Keratinocyte (primary cell): ENCODE measurements around the gene MIEF2. TPM values are rescaled to one million over a fixed set of nuclear protein-coding genes. Genes with fewer than 3 reads are reported as not detected.

Source experiments
- DNase-seq: peaks from one replicate; pipeline ENCODE4 v3.0.0-alpha.2; 2011; ENCODE audit warnings: low read depth, missing footprints, low spot score
- FAIRE-seq: peaks from 2 replicates; lab custom pipeline; 2011; peaks lifted over from hg19 to GRCh38; lab: Jason Lieb, UNC
- H2AFZ ChIP-seq: 2 replicates; pipeline ENCODE4 v1.6.0; 2012; ENCODE audit warnings: low read length, control low read depth, inconsistent platforms; ENCODE audit not compliant: control insufficient read depth
- H3K27ac ChIP-seq: 2 replicates; pipeline ENCODE4 v1.5.1; 2011; ENCODE audit warnings: low read length; ENCODE audit not compliant: control insufficient read depth, insufficient read depth
- H3K27me3 ChIP-seq: 3 replicates; pipeline ENCODE4 v1.6.0; 2011; ENCODE audit warnings: low read length; ENCODE audit not compliant: control insufficient read depth, insufficient read depth; ENCODE audit errors: extremely low read depth
- H3K36me3 ChIP-seq, 2 experiments: 2 replicates in 1 of 2; 3 replicates in 1 of 2; pipeline ENCODE4 v1.5.1; 2011; ENCODE audit warnings: low read length in 2 of 2, mild to moderate bottlenecking in 1 of 2; ENCODE audit not compliant: control insufficient read depth in 2 of 2, insufficient read depth in 2 of 2; ENCODE audit errors: extremely low read depth in 1 of 2
- H3K4me1 ChIP-seq: 3 replicates; pipeline ENCODE4 v1.5.1; 2011; ENCODE audit warnings: low read length; ENCODE audit not compliant: control insufficient read depth, insufficient read depth; ENCODE audit errors: extremely low read depth
- H3K4me2 ChIP-seq: 3 replicates; pipeline ENCODE4 v1.6.0; 2011; ENCODE audit warnings: low read depth, low read length; ENCODE audit not compliant: control insufficient read depth, insufficient read depth; ENCODE audit errors: extremely low read depth
- H3K4me3 ChIP-seq, 3 experiments: fragments of 200-600 bp in 1 of 3; sonication (generic) in 1 of 3; 2 replicates in 2 of 3; 3 replicates in 1 of 3; pipeline ENCODE4 v1.5.1; 2011 to 2016; ENCODE audit warnings: low read length in 3 of 3, mild to moderate bottlenecking in 3 of 3, control low read depth in 2 of 3, inconsistent platforms in 1 of 3, low read depth in 1 of 3, mixed read lengths in 1 of 3, mixed run types in 1 of 3, moderate library complexity in 1 of 3; ENCODE audit not compliant: control insufficient read depth in 2 of 3, insufficient read depth in 2 of 3; ENCODE audit errors: extremely low read depth in 1 of 3
- H3K79me2 ChIP-seq: 2 replicates; pipeline ENCODE4 v1.6.0; 2012; ENCODE audit warnings: low read length; ENCODE audit not compliant: control insufficient read depth, insufficient read depth
- H3K9ac ChIP-seq: 3 replicates; pipeline ENCODE4 v1.6.0; 2011; ENCODE audit warnings: low read length; ENCODE audit not compliant: control insufficient read depth, insufficient read depth; ENCODE audit errors: extremely low read depth
- H3K9me1 ChIP-seq: 3 replicates; pipeline ENCODE4 v1.6.0; 2011; ENCODE audit warnings: low read length; ENCODE audit not compliant: control insufficient read depth, insufficient read depth; ENCODE audit errors: extremely low read depth
- H3K9me3 ChIP-seq: 2 replicates; pipeline ENCODE4 v1.5.1; 2012; ENCODE audit warnings: low read depth, low read length; ENCODE audit not compliant: control insufficient read depth
- H4K20me1 ChIP-seq: 3 replicates; pipeline ENCODE4 v1.6.0; 2011; ENCODE audit warnings: low read length; ENCODE audit not compliant: control insufficient read depth, insufficient read depth; ENCODE audit errors: extremely low read depth
- EZH2 ChIP-seq: IDR thresholded peaks from one replicate; pipeline ENCODE4 v1.6.1; 2012; ENCODE audit warnings: inconsistent platforms, mild to moderate bottlenecking, low read length, moderate library complexity
- dilution Hi-C: fragments of 300-500 bp; cut with MboI; formaldehyde crosslinking; loops from one replicate; pipeline ENCODE4 v1.7.0; 2020; ENCODE audit warnings: low sequenced_read_pairs; ENCODE audit not compliant: extremely low pct_ligation_motif_present
- polyA plus RNA-seq, 5 experiments: library from polyadenylated mRNA; depleted of rRNA in 3 of 5; stranded (reverse) in 3 of 5; stranded (forward) in 1 of 5; unstranded in 1 of 5; fragments of >200 nt; gene quantifications; 1 replicate in 1 of 5; 2 replicates in 3 of 5; 3 replicates in 1 of 5; pipeline versions ENCODE4 v1.2.1 to v1.2.3, GENCODE V29; 2011 to 2012; ENCODE audit warnings: missing spikeins in 2 of 5, low read depth in 1 of 5, low replicate concordance in 1 of 5
- TF ChIP-seq, protein P1 (sequence below), 3 experiments: IDR thresholded peaks in 1 of 3; conservative IDR thresholded peaks in 1 of 3; optimal IDR thresholded peaks in 1 of 3; 2 replicates in 2 of 3; 3 replicates in 1 of 3; pipeline versions ENCODE3 to v1.5.1; 2011; ENCODE audit warnings: low read length in 3 of 3, mild to moderate bottlenecking in 3 of 3, moderate library complexity in 2 of 3, control low read depth in 1 of 3, inconsistent platforms in 1 of 3; ENCODE audit not compliant: insufficient read depth in 2 of 3; ENCODE audit errors: extremely low read depth in 1 of 3

The MIEF2 gene
- polyA plus RNA-seq, 1 donor (not counting 4 experiments of a cell fraction or from before 2014, with no cell fraction given) = 7.9 TPM

DNA sequence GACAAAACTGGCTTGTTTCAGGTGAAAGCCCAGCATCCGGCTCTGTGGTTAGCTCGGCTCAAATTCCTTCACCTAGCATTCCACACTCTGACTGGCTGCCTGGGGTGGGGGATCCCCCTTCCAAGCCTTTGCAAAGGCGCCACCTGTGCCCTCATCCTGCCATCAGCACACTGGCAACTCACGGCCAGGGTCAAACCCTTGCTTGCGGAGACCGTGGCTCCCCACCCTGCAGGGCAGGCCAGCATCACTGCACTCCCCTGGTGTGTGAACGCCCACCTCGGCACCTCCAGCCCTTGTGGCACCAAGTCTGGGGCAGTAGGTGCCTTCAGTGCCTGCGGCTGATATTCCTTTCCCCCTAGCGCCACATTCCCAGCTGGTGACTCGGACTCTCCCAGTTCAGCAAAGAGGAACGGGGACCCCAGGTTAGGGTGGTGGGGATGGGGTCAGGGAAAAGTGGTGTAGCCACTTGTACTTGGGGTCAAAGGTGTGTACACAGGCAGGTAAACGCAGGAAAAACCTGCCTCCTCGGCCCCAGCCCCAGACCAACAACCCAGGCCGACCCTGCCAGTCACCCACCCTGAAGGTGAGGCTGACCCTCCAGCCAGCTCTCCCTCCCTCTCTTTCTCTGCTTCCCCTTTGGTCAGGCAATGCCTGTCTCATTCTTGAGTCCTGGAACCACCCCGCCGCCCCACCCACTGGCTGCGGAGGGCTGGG is 3.0 kb upstream of the MIEF2 start:
- peaks cover 36 to 39% of the 10 kb centered on the region in 2 experiments for H3K36me3 ChIP-seq
- dilution Hi-C loops = no loop called here
- peaks cover 33% of the 10 kb centered on the region for H3K4me1 ChIP-seq
- no peaks in the 10 kb centered on the region for H3K27me3 ChIP-seq
- H3K79me2 ChIP-seq = peaks cover 65% of the 10 kb centered on the region
- H3K9ac ChIP-seq = peak overlapping the region; percentile 81
- peaks cover 7% of the 10 kb centered on the region for H3K9me1 ChIP-seq
- H2AFZ ChIP-seq = no peak overlapping the region
- FAIRE-seq (peak; percentile 82), DNase-seq (no peak)
- peak overlapping the region; percentile 89 for H3K4me2 ChIP-seq
- no peaks in the 10 kb centered on the region for H3K9me3 ChIP-seq
- peak overlapping the region; percentile 77 to 84 (median 81) for H3K4me3 ChIP-seq
- peak overlapping the region; percentile 87 for H3K27ac ChIP-seq
- TF ChIP-seq, protein P1, sequence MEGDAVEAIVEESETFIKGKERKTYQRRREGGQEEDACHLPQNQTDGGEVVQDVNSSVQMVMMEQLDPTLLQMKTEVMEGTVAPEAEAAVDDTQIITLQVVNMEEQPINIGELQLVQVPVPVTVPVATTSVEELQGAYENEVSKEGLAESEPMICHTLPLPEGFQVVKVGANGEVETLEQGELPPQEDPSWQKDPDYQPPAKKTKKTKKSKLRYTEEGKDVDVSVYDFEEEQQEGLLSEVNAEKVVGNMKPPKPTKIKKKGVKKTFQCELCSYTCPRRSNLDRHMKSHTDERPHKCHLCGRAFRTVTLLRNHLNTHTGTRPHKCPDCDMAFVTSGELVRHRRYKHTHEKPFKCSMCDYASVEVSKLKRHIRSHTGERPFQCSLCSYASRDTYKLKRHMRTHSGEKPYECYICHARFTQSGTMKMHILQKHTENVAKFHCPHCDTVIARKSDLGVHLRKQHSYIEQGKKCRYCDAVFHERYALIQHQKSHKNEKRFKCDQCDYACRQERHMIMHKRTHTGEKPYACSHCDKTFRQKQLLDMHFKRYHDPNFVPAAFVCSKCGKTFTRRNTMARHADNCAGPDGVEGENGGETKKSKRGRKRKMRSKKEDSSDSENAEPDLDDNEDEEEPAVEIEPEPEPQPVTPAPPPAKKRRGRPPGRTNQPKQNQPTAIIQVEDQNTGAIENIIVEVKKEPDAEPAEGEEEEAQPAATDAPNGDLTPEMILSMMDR (optimal IDR thresholded peaks at IDR 0.05 in 1 of 3, IDR thresholded peaks at IDR 0.05 in 1 of 3, conservative IDR thresholded peaks at IDR 0.05 in 1 of 3; ENCODE audit: extremely low read depth in 1 of 3, insufficient read depth in 2 of 3, low read length in 3 of 3) = peak in 1 of 3 experiments; percentile 29
- no peak for TF ChIP-seq EZH2
- H4K20me1 ChIP-seq = peaks cover 12% of the 10 kb centered on the region

DNA sequence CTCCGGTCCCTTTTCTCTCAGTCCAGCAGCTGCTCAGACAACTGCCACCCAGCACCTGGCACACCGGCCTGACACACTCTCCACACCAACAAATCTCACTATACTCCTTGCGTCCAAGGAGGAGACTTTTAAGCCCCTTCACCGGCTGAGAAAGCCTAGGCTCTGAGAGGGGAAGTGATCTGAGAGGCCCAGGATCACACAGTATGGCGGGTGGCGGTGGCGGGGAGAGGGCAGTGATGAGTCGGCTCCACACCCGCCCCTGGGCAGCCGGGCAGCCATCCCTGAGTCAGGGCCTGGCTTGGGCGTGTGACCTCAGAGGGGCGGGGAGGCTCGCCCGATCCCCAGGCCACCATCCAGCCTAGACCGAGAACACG is 2.5 kb upstream of the MIEF2 start:
- Histone ChIP-seq H3K9me1 (peaks cover 7% of the 10 kb centered on the region), H2AFZ (peak overlapping the region; percentile 37), H4K20me1 (peaks cover 12% of the 10 kb centered on the region), H3K79me2 (peaks cover 66% of the 10 kb centered on the region), H3K4me2 (peak overlapping the region; percentile 89), H3K9ac (peak overlapping the region; percentile 81), H3K9me3 (no peaks in the 10 kb centered on the region), H3K36me3 (peaks cover 35 to 38% of the 10 kb centered on the region in 2 experiments), H3K27me3 (no peaks in the 10 kb centered on the region), H3K4me3 (peak overlapping the region; percentile 77 to 84 (median 81)), H3K27ac (peak overlapping the region; percentile 87), H3K4me1 (peaks cover 33% of the 10 kb centered on the region)
- no peak for TF ChIP-seq EZH2
- TF ChIP-seq, protein P1 (optimal IDR thresholded peaks at IDR 0.05 in 1 of 3, IDR thresholded peaks at IDR 0.05 in 1 of 3, conservative IDR thresholded peaks at IDR 0.05 in 1 of 3; ENCODE audit: extremely low read depth in 1 of 3, insufficient read depth in 2 of 3, low read length in 3 of 3) = no peak
- DNase-seq (no peak), FAIRE-seq (no peak)
- dilution Hi-C loops = no loop called here
